HEK293 (cell line): ENCODE results near the gene ERBB2.

ENCODE experiments used
- CTCF ChIA-PET: fragments of 350-600 bp; formaldehyde crosslinking; extraction: SDS; loops from one replicate; lab custom pipeline; 2021; ENCODE audit warnings: antibody characterized with exemption; lab: Yijun Ruan, JAX
- POLR2A ChIA-PET: fragments of 300-600 bp; formaldehyde crosslinking; extraction: SDS; loops from one replicate; lab custom pipeline; 2020; ENCODE audit warnings: antibody characterized with exemption, inconsistent platforms; lab: Yijun Ruan, JAX
- H3K27ac ChIP-seq: fragments of 200-500 bp; sonication (Bioruptor generic); 2 replicates; pipeline ENCODE4 v1.5.1; 2014; ENCODE audit warnings: low read depth, low read length, control low read depth, inconsistent platforms; ENCODE audit errors: extremely low read depth
- H3K36me3 ChIP-seq, 2 experiments: fragments of 200-500 bp in 1 of 2; sonication (Bioruptor generic) in 1 of 2; 1 replicate in 1 of 2; 2 replicates in 1 of 2; pipeline ENCODE4 v1.5.1; 2014 to 2017; ENCODE audit warnings: inconsistent platforms in 2 of 2, low read length in 2 of 2; ENCODE audit not compliant: control insufficient read depth in 2 of 2, insufficient read depth in 1 of 2
- H3K4me1 ChIP-seq: fragments of 200-500 bp; sonication (Bioruptor generic); 2 replicates; pipeline ENCODE4 v1.5.1; 2014; ENCODE audit warnings: mild to moderate bottlenecking, low read length, inconsistent platforms; ENCODE audit not compliant: control insufficient read depth, insufficient read depth
- H3K4me3 ChIP-seq: 2 replicates; pipeline ENCODE4 v1.5.1; 2011; ENCODE audit warnings: low read depth, mild to moderate bottlenecking, control low read depth, low read length, moderate library complexity
- H3K9me3 ChIP-seq: fragments of 200-500 bp; sonication (Bioruptor generic); 2 replicates; pipeline ENCODE4 v1.5.1; 2014; ENCODE audit warnings: low read depth, low read length, inconsistent platforms; ENCODE audit not compliant: control insufficient read depth, insufficient read depth
- GLIS1 ChIP-seq: fragments of 450-650 bp; formaldehyde crosslinking; IDR thresholded peaks from 2 replicates; pipeline ENCODE4 v1.5.1; 2016; ENCODE audit warnings: missing biosample characterization, missing genetic modification characterization
- OVOL3 ChIP-seq: fragments of 450-650 bp; formaldehyde crosslinking; IDR thresholded peaks from 2 replicates; pipeline ENCODE4 v1.5.1; 2016; ENCODE audit warnings: missing biosample characterization, missing genetic modification characterization
- ZFHX2 ChIP-seq: fragments of 450-650 bp; formaldehyde crosslinking; conservative IDR thresholded peaks from 2 replicates; pipeline ENCODE4 v1.5.1; 2016; ENCODE audit warnings: missing biosample characterization, missing genetic modification characterization
- ZNF133 ChIP-seq: fragments of 450-650 bp; formaldehyde crosslinking; IDR thresholded peaks from 2 replicates; pipeline ENCODE4 v1.5.1; 2016; ENCODE audit warnings: missing biosample characterization, missing genetic modification characterization
- ZNF18 ChIP-seq: fragments of 450-650 bp; formaldehyde crosslinking; IDR thresholded peaks from 2 replicates; pipeline ENCODE4 v1.5.1; 2016; ENCODE audit warnings: missing biosample characterization, missing genetic modification characterization
- ZNF394 ChIP-seq: fragments of 450-650 bp; formaldehyde crosslinking; IDR thresholded peaks from 2 replicates; pipeline ENCODE4 v1.5.1; 2016; ENCODE audit warnings: missing biosample characterization, missing genetic modification characterization, mild to moderate bottlenecking, moderate library complexity, borderline replicate concordance
- ZNF510 ChIP-seq: fragments of 450-650 bp; formaldehyde crosslinking; IDR thresholded peaks from 2 replicates; pipeline ENCODE4 v1.5.1; 2018; ENCODE audit warnings: mild to moderate bottlenecking, missing genetic modification characterization, missing biosample characterization; ENCODE audit not compliant: insufficient replicate concordance
- ZNF580 ChIP-seq: fragments of 450-650 bp; formaldehyde crosslinking; IDR thresholded peaks from 2 replicates; pipeline ENCODE4 v1.5.1; 2016; ENCODE audit warnings: missing biosample characterization, missing genetic modification characterization
- TF ChIP-seq, protein P1 (sequence below): fragments of 450-650 bp; formaldehyde crosslinking; conservative IDR thresholded peaks from 2 replicates; pipeline ENCODE4 v1.5.1; 2016; ENCODE audit warnings: low read depth, missing biosample characterization, missing genetic modification characterization
- TF ChIP-seq, protein P2 (sequence below): fragments of 450-650 bp; formaldehyde crosslinking; IDR thresholded peaks from 2 replicates; pipeline ENCODE4 v1.5.1; 2016; ENCODE audit warnings: missing biosample characterization, missing genetic modification characterization
- TF ChIP-seq, protein P3 (sequence below): fragments of 450-650 bp; formaldehyde crosslinking; IDR thresholded peaks from 2 replicates; pipeline ENCODE4 v1.5.1; 2016; ENCODE audit warnings: missing biosample characterization, missing genetic modification characterization
- TF ChIP-seq, protein P4 (sequence below): fragments of 450-650 bp; formaldehyde crosslinking; IDR thresholded peaks from 2 replicates; pipeline ENCODE4 v1.5.1; 2016; ENCODE audit warnings: missing biosample characterization, missing genetic modification characterization
- TF ChIP-seq, protein P5 (sequence below): fragments of 450-650 bp; formaldehyde crosslinking; IDR thresholded peaks from 2 replicates; pipeline ENCODE4 v1.5.1; 2017; ENCODE audit warnings: missing biosample characterization, mild to moderate bottlenecking, missing genetic modification characterization, moderate library complexity

The ERBB2 gene

DNA sequence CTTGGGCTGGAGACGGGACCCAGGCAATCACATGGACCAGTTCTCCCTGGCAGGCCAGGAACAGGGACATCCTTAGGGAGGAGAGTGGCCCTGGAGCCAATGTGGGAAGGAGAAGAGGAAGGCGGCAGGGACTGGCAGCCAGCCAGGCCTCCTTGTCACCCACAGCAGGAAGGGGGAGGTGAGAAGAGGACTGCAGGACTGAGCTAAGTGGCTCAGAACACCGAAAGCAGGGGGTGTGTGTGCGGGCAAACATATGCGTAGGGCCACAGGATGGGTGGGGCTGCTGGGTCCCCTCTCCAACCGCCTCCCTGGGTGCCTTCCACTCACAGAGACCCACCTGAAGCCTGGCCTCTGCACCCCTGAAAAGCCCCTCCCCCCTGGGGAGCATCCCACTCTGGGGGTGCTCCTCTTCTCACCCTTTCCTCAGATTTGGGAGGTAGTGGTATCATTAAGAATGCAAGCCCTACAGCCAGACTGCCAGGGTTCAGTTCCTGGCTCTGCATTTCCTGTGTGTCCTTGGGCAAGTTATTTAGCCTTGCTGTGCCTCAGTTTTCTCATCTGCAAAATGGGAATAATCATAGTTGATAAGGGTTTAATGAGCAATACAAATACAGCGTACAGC, 23.6 kb upstream of the ERBB2 start (continued):
- TF ChIP-seq, protein P1, sequence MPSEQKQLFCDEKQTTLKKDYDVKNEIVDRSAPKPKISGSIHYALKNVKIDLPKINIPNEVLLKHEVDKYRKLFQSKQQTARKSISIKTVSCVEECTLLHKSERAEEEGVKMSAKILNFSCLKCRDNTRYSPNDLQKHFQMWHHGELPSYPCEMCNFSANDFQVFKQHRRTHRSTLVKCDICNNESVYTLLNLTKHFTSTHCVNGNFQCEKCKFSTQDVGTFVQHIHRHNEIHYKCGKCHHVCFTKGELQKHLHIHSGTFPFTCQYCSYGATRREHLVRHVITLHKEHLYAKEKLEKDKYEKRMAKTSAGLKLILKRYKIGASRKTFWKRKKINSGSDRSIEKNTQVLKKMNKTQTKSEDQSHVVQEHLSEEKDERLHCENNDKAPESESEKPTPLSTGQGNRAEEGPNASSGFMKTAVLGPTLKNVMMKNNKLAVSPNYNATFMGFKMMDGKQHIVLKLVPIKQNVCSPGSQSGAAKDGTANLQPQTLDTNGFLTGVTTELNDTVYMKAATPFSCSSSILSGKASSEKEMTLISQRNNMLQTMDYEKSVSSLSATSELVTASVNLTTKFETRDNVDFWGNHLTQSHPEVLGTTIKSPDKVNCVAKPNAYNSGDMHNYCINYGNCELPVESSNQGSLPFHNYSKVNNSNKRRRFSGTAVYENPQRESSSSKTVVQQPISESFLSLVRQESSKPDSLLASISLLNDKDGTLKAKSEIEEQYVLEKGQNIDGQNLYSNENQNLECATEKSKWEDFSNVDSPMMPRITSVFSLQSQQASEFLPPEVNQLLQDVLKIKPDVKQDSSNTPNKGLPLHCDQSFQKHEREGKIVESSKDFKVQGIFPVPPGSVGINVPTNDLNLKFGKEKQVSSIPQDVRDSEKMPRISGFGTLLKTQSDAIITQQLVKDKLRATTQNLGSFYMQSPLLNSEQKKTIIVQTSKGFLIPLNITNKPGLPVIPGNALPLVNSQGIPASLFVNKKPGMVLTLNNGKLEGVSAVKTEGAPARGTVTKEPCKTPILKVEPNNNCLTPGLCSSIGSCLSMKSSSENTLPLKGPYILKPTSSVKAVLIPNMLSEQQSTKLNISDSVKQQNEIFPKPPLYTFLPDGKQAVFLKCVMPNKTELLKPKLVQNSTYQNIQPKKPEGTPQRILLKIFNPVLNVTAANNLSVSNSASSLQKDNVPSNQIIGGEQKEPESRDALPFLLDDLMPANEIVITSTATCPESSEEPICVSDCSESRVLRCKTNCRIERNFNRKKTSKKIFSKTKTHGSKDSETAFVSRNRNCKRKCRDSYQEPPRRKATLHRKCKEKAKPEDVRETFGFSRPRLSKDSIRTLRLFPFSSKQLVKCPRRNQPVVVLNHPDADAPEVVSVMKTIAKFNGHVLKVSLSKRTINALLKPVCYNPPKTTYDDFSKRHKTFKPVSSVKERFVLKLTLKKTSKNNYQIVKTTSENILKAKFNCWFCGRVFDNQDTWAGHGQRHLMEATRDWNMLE (tag by site-specific recombination) = no peak
- TF ChIP-seq ZNF510 (tag by site-specific recombination) = no peak

DNA sequence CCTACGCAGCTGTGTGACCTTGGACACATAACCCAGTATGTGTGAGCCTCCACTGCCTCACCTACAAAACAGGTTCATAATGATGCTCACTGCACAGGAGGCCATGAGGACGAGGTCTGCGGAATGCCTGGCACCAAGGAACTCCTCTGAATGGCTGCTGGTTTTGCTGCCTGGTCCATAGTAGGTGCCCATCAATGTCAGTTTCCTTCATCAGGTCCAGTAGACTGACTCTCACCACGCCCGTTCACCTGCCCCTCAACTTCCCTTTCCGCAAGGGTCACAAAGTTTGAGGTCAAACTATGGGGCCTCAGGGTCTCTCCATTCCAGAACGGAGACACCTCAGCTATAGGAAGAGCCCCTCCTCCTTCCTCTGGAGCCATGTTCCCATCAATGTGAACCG, 22.8 kb upstream of the ERBB2 start:
- TF ChIP-seq, protein P2, sequence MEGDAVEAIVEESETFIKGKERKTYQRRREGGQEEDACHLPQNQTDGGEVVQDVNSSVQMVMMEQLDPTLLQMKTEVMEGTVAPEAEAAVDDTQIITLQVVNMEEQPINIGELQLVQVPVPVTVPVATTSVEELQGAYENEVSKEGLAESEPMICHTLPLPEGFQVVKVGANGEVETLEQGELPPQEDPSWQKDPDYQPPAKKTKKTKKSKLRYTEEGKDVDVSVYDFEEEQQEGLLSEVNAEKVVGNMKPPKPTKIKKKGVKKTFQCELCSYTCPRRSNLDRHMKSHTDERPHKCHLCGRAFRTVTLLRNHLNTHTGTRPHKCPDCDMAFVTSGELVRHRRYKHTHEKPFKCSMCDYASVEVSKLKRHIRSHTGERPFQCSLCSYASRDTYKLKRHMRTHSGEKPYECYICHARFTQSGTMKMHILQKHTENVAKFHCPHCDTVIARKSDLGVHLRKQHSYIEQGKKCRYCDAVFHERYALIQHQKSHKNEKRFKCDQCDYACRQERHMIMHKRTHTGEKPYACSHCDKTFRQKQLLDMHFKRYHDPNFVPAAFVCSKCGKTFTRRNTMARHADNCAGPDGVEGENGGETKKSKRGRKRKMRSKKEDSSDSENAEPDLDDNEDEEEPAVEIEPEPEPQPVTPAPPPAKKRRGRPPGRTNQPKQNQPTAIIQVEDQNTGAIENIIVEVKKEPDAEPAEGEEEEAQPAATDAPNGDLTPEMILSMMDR (tag by site-specific recombination) = no peak
- no peak for TF ChIP-seq ZNF394
- CTCF ChIA-PET = interaction anchor here (0.6 to 4.4 kb wide), 8 partner anchors 11 to 445 kb away, joined by 3 to 22 read pairs (median 4); partner anchors contain the start of gene PGAP3
- H3K27ac ChIP-seq = no peak overlapping the region
- H3K4me3 ChIP-seq = no peak overlapping the region
- peaks cover 0 to 3% of the 10 kb centered on the region in 2 experiments; a peak in 2 of 3 replicates for H3K36me3 ChIP-seq
- no peaks in the 10 kb centered on the region for H3K9me3 ChIP-seq
- POLR2A ChIA-PET = interaction anchor here (1.0 to 1.3 kb wide), 2 partner anchors 11 kb away, joined by 3 to 8 read pairs; partner anchors contain the start of gene PGAP3
- peaks cover 17% of the 10 kb centered on the region for H3K4me1 ChIP-seq

DNA sequence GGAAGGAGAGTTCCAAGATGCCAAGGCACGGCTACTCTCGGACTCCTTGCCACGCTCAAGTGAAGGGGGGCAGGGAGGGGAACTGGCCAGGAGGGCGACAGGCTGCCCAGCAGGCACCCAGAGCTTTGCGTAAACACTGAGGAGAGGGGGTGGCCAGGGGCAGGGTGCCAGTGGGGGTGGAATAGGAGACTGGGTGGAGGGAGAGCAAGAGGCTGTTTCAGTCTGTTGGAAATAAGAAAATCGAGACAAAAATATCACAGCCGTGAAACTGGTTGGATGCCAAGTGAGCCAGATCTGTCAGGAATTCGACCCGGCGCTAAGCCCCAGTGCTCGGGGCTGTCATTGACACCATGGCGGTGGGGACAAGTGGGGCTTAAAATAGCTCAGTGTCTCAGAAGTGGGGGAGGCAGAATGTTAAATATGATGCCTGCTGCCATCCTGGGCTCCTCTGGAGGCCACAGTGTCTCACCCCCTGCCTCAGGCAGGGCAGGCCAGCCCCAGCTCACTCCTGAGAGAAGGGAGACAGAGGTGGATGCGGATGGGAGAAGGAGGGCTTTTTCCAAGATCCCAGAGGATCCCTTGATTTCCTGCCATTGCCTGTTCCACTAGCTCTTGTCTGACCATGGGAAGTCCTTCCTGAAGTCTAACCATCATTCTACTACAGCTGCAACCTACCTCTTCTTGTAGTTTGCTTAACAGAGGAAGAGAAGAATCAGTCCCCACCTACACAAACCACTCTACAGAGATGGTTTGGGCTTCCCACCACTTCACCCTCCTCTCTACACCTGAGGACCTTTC, 22.1 kb upstream of the ERBB2 start:
- no peak overlapping the region for H3K4me3 ChIP-seq
- H3K27ac ChIP-seq = no peak overlapping the region
- H3K9me3 ChIP-seq = no peaks in the 10 kb centered on the region
- peaks cover 0 to 3% of the 10 kb centered on the region in 2 experiments; a peak in 2 of 3 replicates for H3K36me3 ChIP-seq
- peaks cover 17% of the 10 kb centered on the region for H3K4me1 ChIP-seq
- POLR2A ChIA-PET = interaction anchor here (1.0 to 1.2 kb wide), 2 partner anchors 10 to 22 kb away, joined by 3 to 4 read pairs; partner anchors contain the start of genes ERBB2 and PGAP3
- CTCF ChIA-PET = interaction anchor here (0.5 to 4.4 kb wide), 9 partner anchors 9 to 77 kb away, joined by 3 to 22 read pairs (median 4); partner anchors contain the start of genes PGAP3 and PNMT
- no peak for TF ChIP-seq ZNF580 (tag by site-specific recombination)
- TF ChIP-seq, protein P3, sequence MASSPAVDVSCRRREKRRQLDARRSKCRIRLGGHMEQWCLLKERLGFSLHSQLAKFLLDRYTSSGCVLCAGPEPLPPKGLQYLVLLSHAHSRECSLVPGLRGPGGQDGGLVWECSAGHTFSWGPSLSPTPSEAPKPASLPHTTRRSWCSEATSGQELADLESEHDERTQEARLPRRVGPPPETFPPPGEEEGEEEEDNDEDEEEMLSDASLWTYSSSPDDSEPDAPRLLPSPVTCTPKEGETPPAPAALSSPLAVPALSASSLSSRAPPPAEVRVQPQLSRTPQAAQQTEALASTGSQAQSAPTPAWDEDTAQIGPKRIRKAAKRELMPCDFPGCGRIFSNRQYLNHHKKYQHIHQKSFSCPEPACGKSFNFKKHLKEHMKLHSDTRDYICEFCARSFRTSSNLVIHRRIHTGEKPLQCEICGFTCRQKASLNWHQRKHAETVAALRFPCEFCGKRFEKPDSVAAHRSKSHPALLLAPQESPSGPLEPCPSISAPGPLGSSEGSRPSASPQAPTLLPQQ = no peak
- no peak for TF ChIP-seq OVOL3 (tag by site-specific recombination)
- TF ChIP-seq ZFHX2 (tag by site-specific recombination) = peak; percentile 51
- TF ChIP-seq GLIS1 (tag by site-specific recombination) = peak; percentile 73
- TF ChIP-seq, protein P4, sequence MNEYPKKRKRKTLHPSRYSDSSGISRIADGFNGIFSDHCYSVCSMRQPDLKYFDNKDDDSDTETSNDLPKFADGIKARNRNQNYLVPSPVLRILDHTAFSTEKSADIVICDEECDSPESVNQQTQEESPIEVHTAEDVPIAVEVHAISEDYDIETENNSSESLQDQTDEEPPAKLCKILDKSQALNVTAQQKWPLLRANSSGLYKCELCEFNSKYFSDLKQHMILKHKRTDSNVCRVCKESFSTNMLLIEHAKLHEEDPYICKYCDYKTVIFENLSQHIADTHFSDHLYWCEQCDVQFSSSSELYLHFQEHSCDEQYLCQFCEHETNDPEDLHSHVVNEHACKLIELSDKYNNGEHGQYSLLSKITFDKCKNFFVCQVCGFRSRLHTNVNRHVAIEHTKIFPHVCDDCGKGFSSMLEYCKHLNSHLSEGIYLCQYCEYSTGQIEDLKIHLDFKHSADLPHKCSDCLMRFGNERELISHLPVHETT (tag by site-specific recombination) = no peak
- TF ChIP-seq ZNF133 (tag by site-specific recombination) = no peak
- TF ChIP-seq ZNF18 (tag by site-specific recombination) = no peak
- TF ChIP-seq, protein P5, sequence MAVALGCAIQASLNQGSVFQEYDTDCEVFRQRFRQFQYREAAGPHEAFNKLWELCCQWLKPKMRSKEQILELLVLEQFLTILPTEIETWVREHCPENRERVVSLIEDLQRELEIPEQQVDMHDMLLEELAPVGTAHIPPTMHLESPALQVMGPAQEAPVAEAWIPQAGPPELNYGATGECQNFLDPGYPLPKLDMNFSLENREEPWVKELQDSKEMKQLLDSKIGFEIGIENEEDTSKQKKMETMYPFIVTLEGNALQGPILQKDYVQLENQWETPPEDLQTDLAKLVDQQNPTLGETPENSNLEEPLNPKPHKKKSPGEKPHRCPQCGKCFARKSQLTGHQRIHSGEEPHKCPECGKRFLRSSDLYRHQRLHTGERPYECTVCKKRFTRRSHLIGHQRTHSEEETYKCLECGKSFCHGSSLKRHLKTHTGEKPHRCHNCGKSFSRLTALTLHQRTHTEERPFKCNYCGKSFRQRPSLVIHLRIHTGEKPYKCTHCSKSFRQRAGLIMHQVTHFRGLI (tag by site-specific recombination) = peak; percentile 90
